ENCODE data around the gene LUZP1.
"Not testable (repeated sequence)": the region's sequence is repeated elsewhere in the genome, so short reads cannot be mapped to it uniquely, and the experiment has no call there.

Gene LUZP1

DNA sequence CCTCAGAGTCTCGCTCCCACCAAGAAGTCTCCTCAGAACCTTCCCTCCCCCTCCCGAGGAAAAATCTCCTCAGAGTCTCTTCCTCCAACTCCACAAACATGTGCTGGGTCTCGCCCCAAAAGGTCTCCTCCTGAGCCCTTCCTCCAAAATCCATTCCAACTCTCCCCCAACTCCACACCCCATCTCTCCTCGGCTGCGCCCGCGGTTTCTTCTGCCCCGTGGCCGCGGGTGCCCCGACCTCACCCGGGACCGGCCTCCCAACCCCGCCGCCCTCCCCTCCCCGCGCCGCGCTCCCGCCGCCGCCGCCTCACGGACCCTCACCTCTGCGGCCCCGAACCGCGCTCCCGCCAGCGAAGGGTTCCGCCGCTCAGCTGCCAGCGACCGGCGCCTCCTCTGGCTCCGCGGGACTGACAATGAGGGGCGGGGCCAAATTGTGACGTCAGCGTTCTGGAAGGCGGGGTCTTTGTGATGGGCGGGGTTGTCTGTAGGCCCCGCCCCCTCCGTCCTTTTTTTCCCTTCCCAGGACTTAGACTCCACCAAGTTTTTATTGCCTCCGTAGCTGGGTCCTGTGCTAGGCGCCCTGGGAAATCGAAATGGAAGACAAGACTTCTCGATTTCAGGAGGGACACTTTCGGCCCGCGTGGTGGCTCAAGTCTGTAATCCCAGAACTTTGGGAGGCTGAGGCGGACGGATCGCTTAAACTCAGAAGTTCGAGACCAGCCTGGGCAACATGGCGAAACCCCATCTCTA is at the start of gene LUZP1:
Gene LUZP1, minus strand, starts transcription at position 412 of the 750 bp plus-strand sequence.
- DNase-seq (ENCODE audit: low spot score), result peak; percentile 93

DNA sequence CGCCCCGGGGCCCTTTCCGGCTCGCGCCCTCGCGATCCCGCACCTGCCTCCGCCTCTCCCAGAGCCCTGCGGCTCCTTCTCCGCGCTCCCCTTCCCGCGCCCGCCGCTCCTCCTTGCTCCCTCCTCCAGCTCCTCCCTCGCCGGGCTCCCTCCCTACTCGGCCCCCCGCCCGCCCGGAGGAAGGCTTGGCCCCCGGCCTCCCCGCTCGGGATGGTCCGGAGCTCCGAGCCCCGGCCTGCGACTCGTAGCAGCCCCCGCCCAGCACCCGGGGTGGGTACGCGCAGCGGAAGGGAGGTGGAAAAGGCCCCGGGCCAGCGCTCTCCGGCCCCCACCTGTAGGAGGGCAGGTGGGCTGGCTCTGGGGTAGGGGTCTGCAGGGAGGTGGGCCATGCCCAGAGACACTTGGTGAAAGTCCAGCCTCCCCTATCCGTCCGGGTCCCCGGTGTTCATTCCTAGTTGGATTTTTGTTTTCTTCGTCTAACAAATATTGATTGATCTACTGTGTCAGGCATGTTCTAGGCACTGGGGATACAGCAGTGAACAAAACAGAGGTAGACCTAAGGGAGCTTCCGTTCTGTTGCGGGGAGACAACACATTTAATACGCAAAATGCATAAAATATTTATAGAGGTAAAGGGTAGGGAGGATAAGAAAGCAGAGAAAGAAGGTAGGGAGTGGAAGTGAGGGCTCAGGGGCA is 48.9 kb upstream of the LUZP1 start, which contains the start of gene HTR1D:
Gene HTR1D, minus strand, starts transcription at position 82 of the 695 bp plus-strand sequence. CDS start 23,283 bp downstream, outside the sequence.
- peak; percentile 23 for DNase-seq (ENCODE audit: low spot score)

DNA sequence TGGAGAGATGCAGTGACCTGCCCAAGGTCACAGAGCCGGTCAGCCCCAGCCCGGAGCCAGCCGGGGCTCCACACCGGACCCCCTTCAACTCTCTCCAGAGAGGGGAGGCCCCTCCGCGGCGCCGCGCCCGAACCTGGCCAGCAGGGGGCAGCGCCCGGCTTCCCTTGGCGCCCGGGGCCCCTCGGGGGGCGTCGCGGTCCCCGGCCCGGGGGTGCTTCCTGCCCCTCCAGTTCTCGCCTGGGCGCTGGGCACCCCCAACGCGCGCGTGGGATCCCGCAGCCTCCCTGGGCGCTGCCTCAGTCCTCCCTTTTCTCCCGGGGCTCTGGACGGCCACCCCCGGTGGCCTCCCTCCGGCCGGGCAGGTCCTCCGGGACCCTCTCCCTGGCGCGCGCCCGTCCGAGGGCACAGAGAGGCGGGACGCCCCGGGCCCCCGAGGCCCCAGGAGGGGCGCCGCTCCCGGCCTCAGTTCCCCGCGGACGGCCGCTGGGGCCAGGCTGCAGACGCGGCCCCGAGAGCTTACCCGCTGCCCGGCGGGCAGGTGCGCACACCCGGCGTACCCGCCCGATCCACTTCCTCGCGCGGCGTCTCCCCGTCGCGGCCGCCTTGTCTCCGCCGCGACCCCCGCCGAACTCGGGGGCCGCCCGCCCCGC is 48.2 kb upstream of the LUZP1 start:
- DNase-seq (ENCODE audit: low spot score), result peak; percentile 19

DNA sequence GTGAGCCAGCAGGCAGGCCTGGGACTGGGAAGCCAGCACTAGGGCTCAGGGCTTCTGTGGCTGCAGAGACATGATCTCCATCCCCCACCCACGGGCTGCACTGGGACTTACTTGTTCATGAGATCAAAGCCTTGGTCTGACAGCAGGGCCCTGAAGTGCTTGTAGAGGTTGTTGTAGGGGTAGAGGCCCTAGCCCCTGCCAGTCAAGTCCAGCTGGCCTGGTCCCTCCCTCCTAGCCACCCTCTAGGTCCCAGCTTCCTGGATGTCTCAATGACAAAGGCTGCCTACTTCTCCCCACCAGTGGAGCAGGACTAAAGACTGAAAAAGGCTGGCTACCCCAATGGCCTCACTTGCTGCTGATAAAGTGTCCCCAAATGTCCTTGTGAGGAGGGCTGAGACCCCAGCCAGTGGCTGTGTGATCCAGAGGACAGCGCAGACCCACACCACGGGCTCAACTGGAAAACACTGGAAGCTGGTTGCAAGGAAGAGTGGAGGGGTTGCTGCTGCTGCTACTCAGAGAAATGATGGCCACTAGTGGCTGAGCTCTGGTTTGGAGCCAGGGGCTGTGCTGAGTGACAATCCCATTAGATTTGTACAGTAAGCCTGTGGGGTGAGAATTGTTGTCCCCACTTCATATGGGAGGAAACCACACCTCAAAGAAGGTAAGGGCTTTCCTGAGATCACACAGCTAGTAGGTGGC is 47.2 kb upstream of the LUZP1 start:
- DNase-seq (ENCODE audit: low spot score), result no peak

DNA sequence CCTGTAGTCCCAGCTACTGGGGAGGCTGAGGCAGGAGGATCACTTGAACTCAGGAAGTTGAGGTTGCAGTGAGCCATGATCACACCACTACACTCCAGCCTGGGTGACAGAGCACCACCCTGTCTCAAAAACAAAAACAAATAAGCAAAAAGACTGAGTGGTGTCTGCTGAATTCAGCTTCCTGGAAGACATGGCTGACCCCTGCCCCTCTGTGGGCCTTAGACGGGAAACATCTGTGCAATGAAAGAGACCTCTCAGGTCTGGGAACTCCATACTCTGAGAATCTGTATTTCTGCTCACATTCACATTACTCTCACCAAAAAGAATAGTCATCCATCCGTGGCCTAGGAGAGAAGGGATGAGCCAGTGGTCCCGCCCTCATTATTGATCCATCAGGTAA is 46.6 kb upstream of the LUZP1 start:
- no peak for DNase-seq (ENCODE audit: low spot score)

DNA sequence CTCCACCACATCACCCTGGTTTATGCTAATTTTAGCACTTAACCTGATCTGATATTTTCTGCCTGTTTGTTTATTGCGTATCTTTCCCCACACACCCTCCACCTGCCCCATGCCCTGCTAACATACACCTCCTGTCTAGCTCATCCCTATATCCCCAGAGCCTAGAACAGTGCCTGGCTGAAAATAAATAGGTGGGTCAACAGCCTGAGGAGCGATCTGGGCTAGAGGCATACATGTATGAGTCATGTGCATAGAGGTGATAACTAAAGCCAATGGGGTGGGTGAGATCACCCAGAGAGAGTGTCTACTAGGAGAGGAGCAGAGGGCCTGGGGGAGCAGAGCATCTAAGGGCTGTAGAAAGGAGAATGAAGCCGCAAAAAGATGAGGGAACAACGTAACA is 46.0 kb upstream of the LUZP1 start:
- DNase-seq (ENCODE audit: low spot score), result no peak

DNA sequence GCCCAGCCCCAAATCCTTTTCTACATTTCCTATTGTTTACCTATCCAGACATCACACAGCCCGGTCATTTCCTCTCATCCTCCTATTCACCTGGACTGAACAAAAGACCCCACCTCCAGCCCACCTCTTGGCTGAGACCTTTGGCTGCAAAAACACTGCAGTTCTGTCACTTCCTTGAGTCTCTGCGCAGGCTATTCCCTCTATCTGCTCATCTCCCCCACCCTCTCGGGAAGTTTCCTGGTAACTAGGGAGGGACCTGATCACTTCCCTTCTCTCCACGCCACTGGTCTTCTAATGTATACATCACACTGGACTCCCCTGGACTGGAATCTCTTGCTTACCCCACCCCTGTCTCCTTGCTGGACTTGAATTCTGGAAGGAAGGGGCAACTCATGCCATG is 43.3 kb upstream of the LUZP1 start:
- DNase-seq (ENCODE audit: low spot score), result no peak

DNA sequence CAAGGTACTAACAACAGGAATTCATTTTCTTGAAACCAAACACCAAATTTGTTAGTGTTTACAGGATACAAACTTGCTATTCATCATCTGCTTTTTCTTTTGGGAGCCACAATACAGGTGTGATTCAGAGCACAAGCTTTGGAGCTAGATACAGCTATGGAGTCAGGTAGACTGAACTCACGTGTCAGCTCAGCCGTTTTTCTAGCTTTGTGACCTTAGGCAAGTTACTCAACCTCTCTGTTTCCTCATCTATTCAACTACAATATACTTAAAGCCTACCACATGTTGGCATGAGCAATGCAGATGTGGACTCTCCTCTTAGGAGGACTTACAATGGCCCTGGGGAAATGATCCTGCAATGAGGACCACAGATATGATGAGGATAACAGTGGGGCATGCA is 42.3 kb upstream of the LUZP1 start:
- no peak for DNase-seq (ENCODE audit: low spot score)

DNA sequence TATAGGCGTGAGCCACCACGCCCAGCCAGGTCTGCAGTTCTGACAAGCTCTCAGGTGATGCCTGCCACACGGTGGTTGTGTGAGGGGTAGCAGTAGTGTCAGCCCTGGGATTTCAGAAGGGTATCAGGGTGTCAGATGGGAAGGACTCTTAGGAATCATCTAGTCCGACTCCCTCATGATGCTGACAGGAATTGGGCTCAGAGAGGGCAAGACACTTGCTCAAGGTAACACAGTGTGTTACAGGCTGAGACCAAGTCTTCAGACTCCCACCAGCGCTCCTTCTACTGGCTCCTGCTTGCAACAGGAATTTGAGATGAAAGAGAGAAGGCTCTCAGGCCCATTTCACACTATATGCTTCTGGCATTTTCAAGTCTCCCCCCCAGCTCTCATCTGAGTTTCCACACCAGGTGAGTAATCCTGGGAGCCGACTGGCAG is 41.7 kb upstream of the LUZP1 start:
- no peak for DNase-seq (ENCODE audit: low spot score)

DNA sequence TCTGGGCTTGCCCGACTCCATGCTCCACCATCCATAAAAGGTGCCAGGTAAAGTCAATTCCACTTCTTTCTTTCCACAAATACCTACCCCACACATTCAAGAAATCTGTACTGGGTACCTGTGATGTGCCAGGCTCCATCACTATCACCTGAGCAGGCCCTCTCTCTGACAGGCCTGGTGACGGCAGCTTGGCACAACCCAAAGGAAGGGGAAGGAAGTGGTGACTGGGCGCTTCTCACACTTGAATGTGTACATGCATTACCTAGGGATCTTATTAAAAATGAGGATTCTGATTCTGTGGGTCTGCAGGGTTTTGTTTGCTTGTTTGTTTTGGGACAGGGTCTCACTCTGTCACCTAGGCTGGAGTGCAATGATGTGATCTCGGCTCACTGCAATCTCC is 41.1 kb upstream of the LUZP1 start:
- no peak for DNase-seq (ENCODE audit: low spot score)

DNA sequence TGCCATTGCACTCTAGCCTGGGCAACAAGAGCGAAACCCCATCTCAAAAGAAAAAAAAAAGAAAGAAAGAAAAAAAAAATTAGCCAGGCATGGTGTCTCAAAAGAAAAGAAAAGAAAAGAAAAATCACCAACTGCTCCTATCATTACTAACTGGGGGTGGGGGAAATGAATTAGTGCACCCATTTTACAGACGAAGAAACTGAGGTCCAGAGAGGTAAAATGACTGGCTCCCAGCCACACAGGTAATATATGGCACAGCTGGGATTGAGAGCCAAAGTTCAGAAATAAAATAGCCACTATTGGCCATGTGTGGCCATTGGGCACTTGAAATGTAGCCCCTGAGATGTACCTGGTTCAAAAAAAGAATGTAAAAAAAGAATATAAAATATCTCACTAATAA is 39.9 kb upstream of the LUZP1 start:
- no peak for DNase-seq (ENCODE audit: low spot score)

DNA sequence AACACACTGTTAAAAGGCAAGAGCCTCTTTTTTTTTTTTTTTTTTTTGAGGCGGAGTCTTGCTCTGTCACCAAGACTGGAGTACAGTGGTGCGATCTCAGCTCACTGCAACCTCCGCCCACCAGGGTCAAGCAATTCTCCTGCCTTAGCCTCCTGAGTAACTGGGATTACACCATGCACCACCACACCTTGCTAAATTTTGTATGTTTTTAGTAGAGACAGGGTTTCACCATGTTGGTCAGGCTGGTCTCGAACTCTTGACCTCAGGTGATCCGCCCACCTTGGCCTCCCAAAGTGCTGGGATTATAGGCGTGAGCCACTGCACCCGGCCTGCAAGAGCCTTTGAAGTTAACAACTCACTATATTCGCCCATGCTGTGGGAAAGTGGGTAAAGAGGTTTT is 39.1 kb upstream of the LUZP1 start:
- not testable (repeated sequence) for DNase-seq (ENCODE audit: low spot score)

DNA sequence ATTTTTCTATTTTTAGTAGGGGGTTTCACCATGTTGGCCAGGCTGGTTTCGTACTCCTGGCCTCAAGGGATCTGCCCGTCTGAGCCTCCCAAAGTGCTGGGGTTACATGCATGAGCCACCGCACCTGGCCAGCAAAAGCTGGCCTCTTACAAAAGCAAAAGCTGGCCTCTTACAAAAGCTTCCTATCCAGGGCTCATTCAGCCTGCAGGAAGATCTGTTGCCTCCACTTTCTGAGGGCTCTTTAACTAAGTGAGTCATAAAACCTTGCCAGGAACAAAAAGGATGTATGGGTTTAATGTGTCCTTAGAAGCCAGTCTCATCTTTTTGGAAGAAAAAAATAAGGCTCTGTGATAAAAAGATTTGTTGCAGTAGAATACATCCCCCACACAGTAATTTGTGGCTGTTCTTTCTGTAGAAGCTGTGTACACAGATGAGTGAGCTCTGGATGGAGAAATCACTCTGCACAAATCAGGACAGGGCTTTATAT is 33.6 kb upstream of the LUZP1 start:
- DNase-seq (ENCODE audit: low spot score), result no peak

DNA sequence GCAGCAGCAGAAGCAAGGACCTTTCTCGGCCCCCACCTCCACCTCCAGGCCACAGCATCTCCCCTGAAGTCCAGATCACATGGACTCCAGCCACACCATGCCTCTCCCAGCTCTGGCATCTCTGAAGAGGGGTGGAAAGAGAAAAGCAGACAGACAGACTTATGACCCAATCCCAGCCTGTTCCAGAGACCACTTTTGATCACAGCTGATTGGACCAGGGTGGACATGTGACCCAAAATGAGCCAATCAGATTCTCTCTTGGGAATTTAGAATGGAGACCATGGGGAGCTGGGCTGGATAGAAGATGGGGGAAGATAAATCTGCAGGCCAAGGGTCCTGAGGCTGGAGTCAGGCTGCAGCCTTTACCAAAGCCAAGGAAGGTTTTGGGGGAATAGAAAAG is 32.2 kb upstream of the LUZP1 start:
- DNase-seq (ENCODE audit: low spot score), result no peak

DNA sequence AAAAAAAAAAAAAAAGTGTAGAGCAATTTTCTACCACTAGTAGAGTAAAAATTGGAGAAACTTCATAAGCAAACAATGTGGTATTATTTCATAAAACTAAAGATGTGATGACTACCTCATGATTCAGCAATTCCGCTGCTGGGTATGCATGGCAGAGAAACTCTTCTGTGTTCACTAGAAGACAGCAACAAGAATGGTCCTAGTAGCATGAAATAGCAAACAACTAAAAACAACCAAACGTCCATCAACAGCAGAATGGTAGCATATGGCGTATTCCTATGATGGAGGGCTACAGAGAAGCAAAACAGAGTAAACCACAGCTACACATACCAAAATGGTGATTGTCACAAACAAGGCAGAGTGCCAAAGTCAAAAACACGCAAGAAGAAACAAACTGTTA is 29.7 kb upstream of the LUZP1 start:
- DNase-seq (ENCODE audit: low spot score), result no peak

DNA sequence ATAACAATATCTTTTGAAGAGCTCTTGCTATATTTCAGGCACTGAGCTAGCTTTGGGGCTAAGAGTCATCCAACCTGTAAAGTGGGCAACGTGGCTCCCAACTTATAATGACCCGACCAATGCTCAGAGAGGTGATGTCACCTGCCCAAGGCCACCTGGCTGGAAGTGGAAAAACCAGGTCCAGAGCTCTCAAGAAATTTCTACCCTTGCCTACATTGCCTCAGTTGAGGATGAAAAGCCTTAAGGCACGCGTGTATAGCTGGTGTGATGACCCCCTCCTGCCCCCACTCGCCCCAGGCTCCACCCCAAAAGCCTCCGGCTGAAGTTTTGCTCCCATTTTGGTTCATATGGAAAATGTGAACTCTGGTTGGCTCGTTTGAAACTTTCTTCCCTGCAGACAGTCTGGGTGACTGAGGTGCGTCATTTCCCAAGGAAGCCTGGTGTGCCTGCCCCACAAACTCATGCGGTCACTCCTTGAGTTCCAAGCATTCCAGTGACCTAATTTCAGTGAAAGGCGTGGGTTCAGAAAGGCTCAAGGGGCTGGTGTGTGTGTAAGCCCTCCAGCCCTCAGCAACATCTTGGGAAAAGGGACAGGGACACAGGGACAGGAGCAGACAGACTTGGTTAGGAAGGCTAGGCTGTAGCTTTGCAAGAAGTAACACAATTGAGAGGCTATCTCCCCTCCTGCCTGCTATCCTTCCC is 28.1 kb upstream of the LUZP1 start:
- peak; percentile 74 for DNase-seq (ENCODE audit: low spot score)

DNA sequence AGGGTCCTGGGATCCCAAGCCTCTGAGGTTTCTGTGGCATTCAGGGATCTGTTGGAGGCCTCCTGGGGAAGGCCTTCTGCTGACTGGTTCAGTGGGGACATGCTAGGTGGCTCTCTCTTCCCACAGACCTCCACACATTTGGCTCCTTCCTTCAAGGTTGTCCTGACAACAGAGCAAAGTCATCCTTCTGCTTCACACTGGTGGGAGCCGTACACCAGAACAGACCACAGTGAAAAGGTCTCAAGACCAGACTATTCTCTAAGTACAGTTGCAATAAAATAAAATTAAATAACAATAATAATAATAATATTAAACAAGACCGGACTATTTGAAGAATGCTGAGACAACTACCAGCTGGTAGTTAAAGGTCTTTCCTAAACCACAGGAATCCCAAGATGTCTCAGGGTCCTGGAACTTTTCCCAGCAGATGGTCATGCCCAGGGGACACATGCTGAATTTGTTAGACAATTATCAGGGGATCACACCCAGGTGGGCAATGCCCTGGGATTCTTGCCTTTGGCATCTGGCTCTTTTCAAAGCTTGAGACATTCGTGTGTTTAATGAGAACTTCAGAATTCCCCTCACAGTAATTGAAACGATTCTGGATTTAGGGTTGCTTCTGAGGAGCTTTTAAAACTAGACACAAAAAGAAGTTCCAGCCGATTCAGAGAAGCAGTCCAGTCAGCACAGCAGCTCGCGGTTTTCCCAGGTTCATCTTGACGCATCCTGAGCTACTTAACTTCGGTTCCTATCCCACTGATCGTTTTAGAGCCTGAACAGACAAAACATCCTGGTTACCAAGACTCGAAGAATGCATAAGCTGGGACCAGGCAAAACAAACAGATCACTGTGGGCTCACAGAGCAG is 25.7 kb upstream of the LUZP1 start:
- peak; percentile 24 for DNase-seq (ENCODE audit: low spot score)

DNA sequence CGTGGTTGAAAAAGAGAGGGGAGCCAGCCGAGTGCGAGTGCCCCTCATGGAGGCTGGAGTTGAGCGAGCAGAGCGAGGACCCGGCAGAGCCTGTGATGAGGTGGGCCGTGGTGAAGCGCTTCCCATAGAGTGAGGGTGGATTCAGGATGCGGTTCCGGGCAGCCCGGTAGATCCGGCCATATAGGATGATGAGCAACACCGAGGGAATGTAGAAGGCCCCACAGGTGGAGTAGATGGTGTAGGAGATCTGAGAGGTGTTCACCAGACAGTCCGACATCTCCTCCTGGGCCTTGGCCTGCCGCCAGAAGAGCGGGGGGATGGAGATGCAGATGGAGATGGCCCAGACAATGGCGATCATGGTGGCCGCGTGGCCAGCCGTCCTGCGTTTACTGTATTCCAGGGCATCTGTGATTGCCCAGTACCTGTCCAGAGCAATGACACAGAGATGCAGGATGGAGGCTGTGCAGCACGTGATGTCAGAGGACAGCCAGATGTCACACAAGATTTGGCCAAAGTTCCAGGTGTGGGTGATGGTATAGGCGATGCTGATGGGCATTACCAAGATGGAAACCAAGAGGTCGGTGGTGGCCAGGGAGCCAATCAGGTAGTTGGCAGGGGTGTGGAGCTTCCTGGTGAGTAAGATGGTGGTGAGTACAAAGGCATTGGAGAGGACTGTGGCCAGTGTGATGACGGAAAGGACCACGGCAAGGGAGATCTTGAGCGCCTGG is 24.9 kb upstream of the LUZP1 start:
- no peak for DNase-seq (ENCODE audit: low spot score)

DNA sequence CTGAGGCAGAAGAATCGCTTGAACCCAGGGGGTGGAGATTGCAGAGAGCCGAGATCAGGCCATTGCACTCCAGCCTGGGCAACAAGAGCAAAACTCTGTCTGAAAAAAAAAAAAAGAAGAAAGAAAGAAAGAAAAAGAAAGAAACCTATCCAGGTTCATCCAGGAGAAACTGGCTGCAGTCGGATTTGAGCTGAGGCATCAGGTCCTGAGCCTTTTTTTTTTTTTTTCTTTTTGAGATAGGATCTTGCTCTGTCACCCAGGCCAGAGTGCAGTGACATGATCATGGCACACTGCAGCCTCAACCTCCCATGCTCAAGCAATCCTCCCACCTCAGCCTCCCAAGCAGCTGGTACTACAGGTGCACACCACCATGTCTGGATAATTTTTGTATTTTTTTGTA is 22.5 kb upstream of the LUZP1 start:
- DNase-seq (ENCODE audit: low spot score), result no peak

DNA sequence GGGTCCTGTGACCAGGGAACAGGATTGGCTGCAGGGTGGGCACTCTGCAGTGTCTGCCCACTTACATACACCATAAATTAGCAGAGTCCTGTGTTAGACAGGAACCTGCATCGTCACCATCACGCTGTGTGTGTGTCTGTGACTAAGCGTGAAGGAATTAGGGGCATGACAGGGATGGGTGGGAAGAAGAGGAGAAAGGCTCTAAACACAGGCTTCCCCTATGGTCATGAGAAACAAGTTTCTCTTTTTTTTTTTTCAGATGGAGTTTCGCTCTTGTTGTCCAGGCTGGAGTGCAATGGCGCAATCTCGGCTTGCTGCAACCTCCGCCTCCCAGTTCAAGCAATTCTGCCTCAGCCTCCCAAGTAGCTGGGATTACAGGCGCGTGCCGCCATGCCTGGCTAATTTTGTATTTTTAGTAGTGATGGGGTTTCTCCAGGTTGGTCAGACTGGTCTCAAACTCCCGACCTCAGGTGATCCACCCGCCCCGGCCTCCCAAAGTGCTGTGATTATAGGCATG is 20.3 kb upstream of the LUZP1 start:
- DNase-seq (ENCODE audit: low spot score), result peak; percentile 87

Data from LoVo (cell line).